MM.1S (cell line): Measurements from ENCODE around the gene SGK1.

Experiments used
- EZH2 ChIP-seq: fragments of 300-600 bp; sonication (generic); optimal IDR thresholded peaks from 2 replicates; pipeline ENCODE3; 2017; ENCODE audit warnings: low read depth, mild to moderate bottlenecking, antibody characterized with exemption, low read length, mixed read lengths
- EZH2phosphoT487 ChIP-seq: fragments of 300-600 bp; sonication (generic); IDR thresholded peaks from 2 replicates; pipeline ENCODE4 v1.6.1; 2018; ENCODE audit warnings: antibody characterized with exemption, low read length

DNA sequence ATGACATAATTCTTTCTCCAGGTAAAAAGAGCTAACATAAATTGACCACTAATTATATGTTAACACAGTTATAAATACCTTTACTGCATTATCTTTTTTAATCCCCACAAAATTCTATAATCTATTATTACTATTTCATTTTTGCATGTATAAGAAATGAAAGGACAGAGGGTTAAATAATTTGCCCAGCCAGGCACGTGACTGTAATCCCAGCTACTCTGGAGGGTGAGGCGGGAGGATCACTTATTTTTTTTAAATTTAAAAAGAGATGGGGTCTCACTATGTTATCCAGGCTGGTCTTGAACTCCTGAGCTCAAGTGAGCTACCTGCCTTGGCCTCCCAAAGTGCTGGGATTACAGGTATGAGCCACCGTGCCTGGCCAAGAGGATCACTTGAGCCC is 121.9 kb downstream of the SGK1 start:
- no peak for TF ChIP-seq EZH2phosphoT487
- no peak for TF ChIP-seq EZH2
